Endometrial microvascular endothelial cells (primary cell): ENCODE data around the gene ARMH3. TPM values are rescaled to one million over a fixed set of nuclear protein-coding genes. Genes with fewer than 3 reads are reported as not detected.

Experiments used
- total RNA-seq: library from RNA; depleted of rRNA; stranded (reverse); fragments of >200 nt; gene quantifications from one replicate; pipeline ENCODE4 v1.2.3, GENCODE V29; 2015; ENCODE audit errors: inconsistent ontology term

The ARMH3 gene
- total RNA-seq, 1 donor from 2014 or later, result 9.3 TPM

Other genes with a start within 250 kb of the ARMH3 start
- gene OGA, start 237.7 kb downstream of the ARMH3 start, total RNA-seq, result 51.8 TPM
- 0.09 TPM for gene KCNIP2, start 212.4 kb downstream of the ARMH3 start, total RNA-seq
- gene HPS6, start 9.2 kb upstream of the ARMH3 start, total RNA-seq, result 44.3 TPM
- gene LDB1, start 64.2 kb upstream of the ARMH3 start, total RNA-seq, result 27.9 TPM
- gene PPRC1, start 76.9 kb upstream of the ARMH3 start, total RNA-seq, result 21.6 TPM
- gene NOLC1, start 96.2 kb upstream of the ARMH3 start, total RNA-seq, result 82.0 TPM
- gene ELOVL3, start 170.1 kb upstream of the ARMH3 start, total RNA-seq, result not detected
- not detected for gene PITX3, start 185.3 kb upstream of the ARMH3 start, total RNA-seq
- 47.4 TPM for gene GBF1, start 189.4 kb upstream of the ARMH3 start, total RNA-seq